ENCODE results near the gene TIMM13.
A peak's percentile ranks its signal among the peaks of the same experiment; 100 is the strongest.
"Not testable (repeated sequence)": the region's sequence is repeated elsewhere in the genome, so short reads cannot be mapped to it uniquely, and the experiment has no call there.

TIMM13 gene

GRCh38 chr19:2427429-2428320, at the start of gene TIMM13:
TSS of gene TIMM13 (minus strand) at chr19:2427586. CDS start at chr19:2427533, 53 bp downstream.
- DNase-seq: peak; percentile 72

DNA sequence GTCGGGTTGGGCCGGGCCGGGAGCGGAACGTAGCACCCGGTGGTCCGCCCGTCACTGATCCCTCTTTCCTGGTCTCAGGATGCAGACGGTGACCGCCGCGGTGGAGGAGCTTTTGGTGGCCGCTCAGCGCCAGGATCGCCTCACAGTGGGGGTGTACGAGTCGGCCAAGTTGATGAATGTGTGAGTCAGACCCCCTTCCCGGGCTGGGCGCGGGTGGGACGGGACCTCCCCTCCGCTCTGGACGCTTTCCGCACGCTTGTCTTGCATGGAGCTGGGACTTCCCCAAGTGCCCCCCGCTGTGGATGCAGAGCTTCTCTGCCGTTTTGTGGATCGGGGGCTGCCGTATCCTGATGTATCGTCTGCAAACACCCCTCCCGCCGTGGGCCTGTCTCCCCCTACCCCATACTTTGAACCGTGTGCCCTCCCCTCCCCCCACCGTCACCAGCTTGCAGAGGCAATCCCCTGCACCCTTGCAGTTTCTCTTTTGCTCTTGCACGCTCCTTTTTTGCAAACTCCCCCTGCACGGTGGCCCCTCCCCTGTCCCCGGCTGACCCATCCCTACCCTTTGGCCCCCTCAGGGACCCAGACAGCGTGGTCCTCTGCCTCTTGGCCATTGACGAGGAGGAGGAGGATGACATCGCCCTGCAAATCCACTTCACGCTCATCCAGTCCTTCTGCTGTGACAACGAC, 49.2 kb upstream of the TIMM13 start:
- no peak for DNase-seq

GRCh38 chr19:2475702-2476450, 48.5 kb upstream of the TIMM13 start, which contains the start of gene GADD45B:
TSS of gene GADD45B (plus strand) at chr19:2476127. CDS start at chr19:2476359, 232 bp downstream.
- peak; percentile 51 for DNase-seq

DNA sequence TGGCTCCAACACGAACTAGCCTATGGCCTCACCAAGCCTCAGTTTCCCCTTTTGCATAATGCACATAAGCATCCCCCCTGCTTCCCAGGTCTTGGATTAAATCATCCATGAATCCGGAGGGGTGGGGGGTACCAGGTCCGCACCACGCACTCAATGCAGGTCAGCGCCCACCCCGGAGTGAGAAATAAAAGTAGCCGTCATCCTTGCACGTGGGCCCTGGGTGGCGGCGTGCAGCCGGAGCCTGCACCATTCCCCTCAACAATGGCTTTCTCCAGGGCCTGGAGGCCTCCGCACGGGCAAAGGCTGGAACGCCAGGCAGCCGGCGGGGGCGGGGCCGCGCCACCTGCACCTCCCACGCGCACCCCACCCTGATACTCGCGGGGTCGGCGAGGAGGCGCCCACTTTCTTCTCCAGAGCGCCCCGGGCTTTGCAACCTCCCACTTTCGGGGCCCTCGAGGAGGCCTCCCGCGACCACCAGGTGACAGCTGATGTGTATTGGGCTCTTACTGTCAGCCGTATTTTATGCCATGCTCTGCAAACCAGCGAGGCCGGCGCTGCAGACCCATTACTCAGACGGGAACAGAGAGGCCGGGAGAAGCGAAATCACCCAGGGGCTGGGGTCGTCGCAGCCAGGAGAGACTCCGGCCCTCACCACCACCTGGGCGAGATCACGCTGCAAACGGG, 47.8 kb upstream of the TIMM13 start:
- no peak for DNase-seq

DNA sequence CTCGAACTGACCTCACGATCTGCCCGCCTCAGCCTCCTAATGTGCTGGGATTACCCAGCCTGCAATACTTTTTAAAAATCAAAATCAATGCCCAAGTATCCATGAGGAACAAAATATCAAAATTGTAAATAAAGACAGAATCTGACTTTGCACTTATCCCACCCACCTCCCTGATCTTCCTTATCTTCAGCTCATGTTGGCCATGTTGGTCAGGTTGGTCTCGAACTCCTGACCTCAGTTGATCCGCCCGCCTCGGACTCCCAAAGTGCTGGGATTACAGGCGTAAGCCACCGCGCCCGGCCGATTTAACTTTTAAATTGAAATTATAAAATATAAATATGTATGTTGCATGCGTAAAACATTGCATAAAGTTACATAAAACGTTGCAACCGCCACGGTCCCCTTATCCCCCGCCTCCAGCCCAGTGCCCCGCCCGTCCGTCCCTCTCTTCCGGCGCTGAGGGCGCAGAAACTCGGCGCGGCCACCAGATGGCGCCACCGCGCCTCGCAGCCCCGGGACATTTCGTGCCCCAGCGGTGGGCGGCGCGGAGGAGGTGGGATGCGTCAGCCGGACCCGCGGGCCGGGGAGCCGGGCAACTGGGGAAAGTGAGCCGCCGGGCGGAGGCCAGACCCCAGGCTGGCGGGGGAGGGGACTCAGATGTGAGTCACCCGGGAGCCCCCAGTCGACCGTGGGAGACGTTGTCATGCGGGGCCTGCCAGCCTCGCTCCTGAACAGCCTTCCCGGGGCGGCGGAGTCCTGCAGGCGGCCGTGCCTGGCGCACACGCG, 47.0 kb upstream of the TIMM13 start:
- no peak for DNase-seq

DNA sequence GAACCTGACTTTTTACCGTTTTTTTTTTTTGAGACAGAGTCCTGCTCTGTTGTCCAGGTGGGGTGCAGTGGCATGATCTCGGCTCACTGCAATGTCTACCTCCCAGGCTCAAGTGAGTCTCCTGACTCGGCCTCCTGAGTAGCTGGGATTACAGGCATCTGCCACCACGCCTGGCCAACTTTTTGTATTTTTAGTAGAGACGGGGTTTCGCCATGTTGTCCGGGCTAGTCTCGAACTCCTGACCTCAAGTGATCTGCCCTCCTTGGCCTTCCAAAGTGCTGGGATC, 42.5 kb upstream of the TIMM13 start:
- not testable (repeated sequence) for DNase-seq

GRCh38 chr19:2469102-2469914, 41.9 kb upstream of the TIMM13 start:
- no peak for DNase-seq

DNA sequence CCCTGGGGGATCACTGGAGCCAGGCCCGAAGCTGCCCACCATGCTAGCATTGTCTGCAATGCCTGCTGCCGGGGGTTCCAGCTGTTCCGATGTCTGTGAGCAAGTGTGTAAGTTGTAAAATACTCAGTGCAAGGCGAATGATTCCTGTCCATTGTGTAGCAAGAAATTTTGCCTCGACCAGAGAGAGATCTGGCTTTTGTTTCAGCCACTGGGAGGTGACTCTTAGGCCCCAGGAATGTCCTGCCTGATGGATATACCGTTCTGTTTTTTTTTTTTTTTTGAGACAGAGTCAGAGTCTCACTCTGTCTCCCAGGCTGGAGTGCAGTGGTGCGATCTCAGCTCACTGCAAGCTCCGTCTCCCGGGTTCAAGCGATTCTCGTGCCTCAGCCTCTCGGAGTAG, 41.2 kb upstream of the TIMM13 start:
- DNase-seq: no peak

DNA sequence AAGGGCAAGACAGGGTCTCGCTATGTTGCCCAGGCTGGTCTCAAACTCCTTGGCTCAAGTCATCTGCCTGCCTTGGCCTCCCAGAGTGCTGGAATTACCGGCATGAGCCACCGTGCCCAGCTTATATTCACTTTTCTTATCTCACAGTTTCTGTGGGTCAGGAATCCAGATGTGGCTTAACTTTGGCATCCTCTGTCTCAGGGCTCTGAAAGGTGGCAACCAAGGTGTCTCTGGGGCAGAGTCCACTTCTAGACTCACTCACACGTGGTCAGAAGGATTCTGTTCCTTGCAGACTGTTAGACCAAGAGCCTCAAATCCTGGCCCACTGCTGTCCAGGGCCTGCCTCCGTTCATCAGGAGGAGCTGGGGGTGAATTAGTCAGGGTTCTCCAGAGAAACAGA, 37.0 kb upstream of the TIMM13 start:
- no peak for DNase-seq

DNA sequence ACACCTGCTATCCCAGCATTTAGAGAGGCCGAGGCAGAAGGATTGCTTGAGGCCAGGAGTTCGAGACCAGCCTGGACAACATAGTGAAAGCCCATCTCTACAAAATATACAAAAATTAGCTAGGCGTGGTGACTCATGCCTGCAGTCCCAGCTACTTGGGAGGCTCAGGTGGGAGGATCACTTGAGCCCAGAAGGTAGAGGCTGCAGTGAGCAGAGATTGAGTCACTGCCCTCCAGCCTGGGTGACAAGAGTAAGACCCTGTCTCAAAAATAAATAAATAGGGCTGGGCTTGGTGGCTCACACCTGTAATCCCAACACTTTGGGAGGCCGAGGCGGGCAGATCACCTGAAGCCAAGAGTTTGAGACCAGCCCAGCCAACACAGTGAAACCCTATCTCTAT, 36.3 kb upstream of the TIMM13 start:
- not testable (repeated sequence) for DNase-seq

- no peak for DNase-seq
Observed at GRCh38 chr19:2462635-2463421, 35.4 kb upstream of the TIMM13 start.

- no peak for DNase-seq
Observed at GRCh38 chr19:2461751-2462634, 34.6 kb upstream of the TIMM13 start.

GRCh38 chr19:2460245-2460644, 32.9 kb upstream of the TIMM13 start:
- no peak for DNase-seq

DNA sequence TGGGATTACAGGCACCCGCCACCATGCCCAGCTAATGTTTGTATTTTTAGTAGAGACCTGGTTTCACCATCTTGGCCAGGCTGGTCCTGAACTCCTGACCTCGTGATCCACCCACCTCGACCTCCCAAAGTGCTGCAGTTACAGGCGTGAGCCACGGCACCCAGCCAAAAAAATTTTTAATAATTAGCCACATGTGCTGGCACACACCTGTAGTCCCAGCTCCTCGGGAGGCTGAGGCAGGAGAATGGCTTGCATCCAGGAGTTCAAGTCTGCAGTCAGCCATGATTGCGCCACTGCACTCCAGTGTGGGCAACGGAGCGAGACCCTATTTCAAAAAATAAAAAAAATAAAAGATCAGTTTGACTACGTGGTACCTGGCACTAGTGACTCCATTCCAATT, 31.4 kb upstream of the TIMM13 start:
- DNase-seq: not testable (repeated sequence)

- no peak for DNase-seq
Observed at GRCh38 chr19:2458054-2458453, 30.7 kb upstream of the TIMM13 start.

- DNase-seq: no peak
Observed at GRCh38 chr19:2457394-2458037, 30.1 kb upstream of the TIMM13 start.

GRCh38 chr19:2455851-2456570, 28.6 kb upstream of the TIMM13 start:
- DNase-seq: no peak
